GM12873 (cell line): Measurements from ENCODE around the gene RBM24.

ENCODE experiments used
- CTCF ChIP-seq: IDR thresholded peaks from 2 replicates; pipeline ENCODE4 v1.5.1; 2012; ENCODE audit warnings: low read depth, mild to moderate bottlenecking, moderate library complexity, low read length, control low read depth; ENCODE audit not compliant: insufficient read depth; ENCODE audit errors: missing control alignments

Gene RBM24

GRCh38 chr6:17281100-17281496, at the start of gene RBM24:
TSS of gene RBM24 (plus strand) at chr6:17281361. CDS start at chr6:17281582, 221 bp downstream.
- no peak for TF ChIP-seq CTCF

- no peak for TF ChIP-seq CTCF
Measured at GRCh38 chr6:17233531-17233930, 47.6 kb upstream of the RBM24 start.

- TF ChIP-seq CTCF, result no peak
Measured at GRCh38 chr6:17237246-17237645, 43.9 kb upstream of the RBM24 start.

- no peak for TF ChIP-seq CTCF
Measured at GRCh38 chr6:17239260-17239659, 41.9 kb upstream of the RBM24 start.

GRCh38 chr6:17240803-17241500, 40.2 kb upstream of the RBM24 start:
- TF ChIP-seq CTCF, result no peak

GRCh38 chr6:17242087-17242486, 39.1 kb upstream of the RBM24 start:
- no peak for TF ChIP-seq CTCF

- TF ChIP-seq CTCF, result no peak
Measured at GRCh38 chr6:17250237-17250636, 30.9 kb upstream of the RBM24 start.
